HG02798 (cell line): Measurements from ENCODE around the gene CRIP2.

Experiments
- ATAC-seq: cut with Tn5 transposase; IDR thresholded peaks from one replicate; pipeline ENCODE4 v1.9.1; 2021; ENCODE audit warnings: mild to moderate bottlenecking; ENCODE audit not compliant: unreplicated experiment, poor library complexity

Gene CRIP2

GRCh38 chr14:105519946-105520698 lies 45.5 kb downstream of the CRIP2 start:
- ATAC-seq = no peak

GRCh38 chr14:105525326-105525725 lies 50.7 kb downstream of the CRIP2 start:
- ATAC-seq = no peak

- no peak for ATAC-seq
Measured at GRCh38 chr14:105525861-105526775, 51.5 kb downstream of the CRIP2 start, which contains the start of gene TMEM121. TMEM121 (plus strand) TSS chr14:105526583; CDS start chr14:105528835, 2,252 bp downstream.

GRCh38 chr14:105526776-105527380 lies 52.3 kb downstream of the CRIP2 start:
- ATAC-seq = no peak

GRCh38 chr14:105527381-105527825 lies 52.8 kb downstream of the CRIP2 start:
- no peak for ATAC-seq

- no peak for ATAC-seq
Measured at GRCh38 chr14:105527826-105528585, 53.4 kb downstream of the CRIP2 start.

GRCh38 chr14:105528586-105529318 lies 54.1 kb downstream of the CRIP2 start:
- no peak for ATAC-seq

- ATAC-seq = no peak
Measured at GRCh38 chr14:105529319-105529568, 54.6 kb downstream of the CRIP2 start.
